Colon (tissue), 2 donors: ENCODE measurements around the gene NIBAN1.
"Not testable (repeated sequence)": the region's sequence is repeated elsewhere in the genome, so short reads cannot be mapped to it uniquely, and the experiment has no call there.

Experiments used
- FAIRE-seq: peaks from 2 replicates; lab custom pipeline; 2012; peaks lifted over from hg19 to GRCh38; lab: Jason Lieb, UNC
- donor health status: control.
- donor health status: control.

Gene NIBAN1

GRCh38 chr1:184973272-184974055 lies 844 bp downstream of the NIBAN1 start:
- no peak for FAIRE-seq

GRCh38 chr1:184972315-184973055 lies 1.8 kb downstream of the NIBAN1 start:
- no peak for FAIRE-seq

GRCh38 chr1:184971522-184972265 lies 2.6 kb downstream of the NIBAN1 start:
- FAIRE-seq = no peak

GRCh38 chr1:184970691-184971161 lies 3.6 kb downstream of the NIBAN1 start:
- FAIRE-seq = no peak

GRCh38 chr1:184966989-184967388 lies 7.3 kb downstream of the NIBAN1 start:
- FAIRE-seq = no peak

GRCh38 chr1:184965944-184966860 lies 8.1 kb downstream of the NIBAN1 start:
- no peak for FAIRE-seq

- FAIRE-seq = no peak
Observed at GRCh38 chr1:184965439-184965838, 8.9 kb downstream of the NIBAN1 start.

GRCh38 chr1:184959626-184960025 lies 14.7 kb downstream of the NIBAN1 start:
- FAIRE-seq = no peak

GRCh38 chr1:184958554-184959353 lies 15.6 kb downstream of the NIBAN1 start:
- FAIRE-seq = no peak

- not testable (repeated sequence) for FAIRE-seq
Observed at GRCh38 chr1:184957901-184958300, 16.4 kb downstream of the NIBAN1 start.

GRCh38 chr1:184956999-184957700 lies 17.2 kb downstream of the NIBAN1 start:
- no peak for FAIRE-seq

- FAIRE-seq = no peak
Observed at GRCh38 chr1:184954232-184954995, 19.9 kb downstream of the NIBAN1 start.

GRCh38 chr1:184953600-184954219 lies 20.6 kb downstream of the NIBAN1 start:
- no peak for FAIRE-seq

- no peak for FAIRE-seq
Observed at GRCh38 chr1:184952428-184952827, 21.9 kb downstream of the NIBAN1 start.

GRCh38 chr1:184951788-184952187 lies 22.5 kb downstream of the NIBAN1 start:
- no peak for FAIRE-seq

GRCh38 chr1:184950906-184951305 lies 23.4 kb downstream of the NIBAN1 start:
- FAIRE-seq = no peak

GRCh38 chr1:184950227-184950626 lies 24.1 kb downstream of the NIBAN1 start:
- FAIRE-seq = no peak

- FAIRE-seq = no peak
Observed at GRCh38 chr1:184947497-184948256, 26.6 kb downstream of the NIBAN1 start.
